Left lung (tissue), 10 donors: ENCODE measurements around the gene SNX7. TPM values are rescaled to one million over a fixed set of nuclear protein-coding genes. Genes with fewer than 3 reads are reported as not detected.

Experiments used
- ATAC-seq: fragments of 200-7000 bp; cut with Tn5 transposase; one replicate; pipeline ENCODE4 v1.9.1; 2020; ENCODE audit warnings: moderate library complexity
- DNase-seq, 4 donors: peaks; one replicate each; pipeline ENCODE4 v3.0.0-alpha.2; 2013 to 2020
- H3K27ac ChIP-seq, 2 donors: fragments of 200-600 bp; sonication (generic) in 1 of 2; one replicate each; pipeline versions ENCODE4 v1.5.0 to v1.8.0; 2020 to 2021
- H3K27me3 ChIP-seq, 2 donors: fragments of 200-600 bp; sonication (generic) in 1 of 2; one replicate each; pipeline versions ENCODE4 v1.5.0 to v1.8.0; 2020 to 2021
- H3K36me3 ChIP-seq, 2 donors: fragments of 200-600 bp; sonication (generic) in 1 of 2; one replicate each; pipeline versions ENCODE4 v1.5.0 to v1.8.0; 2020 to 2021
- H3K4me1 ChIP-seq, 2 donors: fragments of 200-600 bp; one replicate each; pipeline ENCODE4 v1.8.0; 2021
- H3K4me3 ChIP-seq, 2 donors: fragments of 200-600 bp; sonication (generic) in 1 of 2; one replicate each; pipeline versions ENCODE4 v1.5.0 to v1.8.0; 2020 to 2021; ENCODE audit warnings: mild to moderate bottlenecking in 1 of 2
- H3K9me3 ChIP-seq, 2 donors: fragments of 200-600 bp; sonication (generic) in 1 of 2; one replicate each; pipeline versions ENCODE4 v1.5.0 to v1.8.0; 2020 to 2021
- intact Hi-C, 2 donors: fragments of 100-400 bp; cut with DNase I; formaldehyde crosslinking; loops; one replicate each; pipeline versions ENCODE4 v1.11.2 to v1.14.2; 2022
- polyA plus RNA-seq, 6 donors: library from polyadenylated mRNA; unstranded; fragments of 120-200 nt; gene quantifications; one replicate each; pipeline ENCODE4 v1.2.1, GENCODE V29; 2013; ENCODE audit not compliant: insufficient read length in 6 of 6
- total RNA-seq, 2 donors: library from RNA; stranded (reverse); fragmentation: NEBNext Ultra II Directional; extraction: Animal tissue kit (Norgen Biotek cat#: 25700); gene quantifications; one replicate each; pipeline ENCODE4 v1.2.1, GENCODE V29; 2021
- TF ChIP-seq, protein P1 (sequence below), 2 donors: fragments of 200-600 bp; sonication (generic) in 1 of 2; IDR thresholded peaks; one replicate each; pipeline versions ENCODE4 v1.5.0 to v1.8.0; 2021; ENCODE audit warnings: antibody characterized with exemption in 2 of 2
- donor health status: DM: no; HTN: yes; CAD: no.
- donor health status: DM: no; HTN: no; CAD: no.

Gene SNX7
- total and polyA plus RNA-seq, 8 donors = 16.5 to 39.4 (median 32.2) TPM

DNA sequence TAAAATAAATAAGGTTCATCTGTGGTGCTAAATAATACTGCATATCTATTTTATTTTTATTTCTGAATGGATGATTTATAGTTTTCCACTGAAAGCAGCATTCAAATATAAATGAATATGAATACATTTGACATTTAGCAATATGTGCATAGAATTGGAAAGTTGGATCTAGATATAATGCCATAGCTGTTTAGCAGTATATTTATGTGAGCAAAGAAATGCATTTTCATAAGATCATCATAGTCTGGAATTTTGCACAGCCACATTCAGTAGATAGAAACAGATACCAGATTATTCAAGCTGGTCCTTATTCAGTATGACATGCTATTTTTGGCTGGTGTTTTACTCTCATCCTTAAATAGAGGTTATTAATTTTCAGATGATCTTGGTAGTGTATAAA is 46.0 kb downstream of the SNX7 start:
- no peak for ATAC-seq
- TF ChIP-seq, protein P1, sequence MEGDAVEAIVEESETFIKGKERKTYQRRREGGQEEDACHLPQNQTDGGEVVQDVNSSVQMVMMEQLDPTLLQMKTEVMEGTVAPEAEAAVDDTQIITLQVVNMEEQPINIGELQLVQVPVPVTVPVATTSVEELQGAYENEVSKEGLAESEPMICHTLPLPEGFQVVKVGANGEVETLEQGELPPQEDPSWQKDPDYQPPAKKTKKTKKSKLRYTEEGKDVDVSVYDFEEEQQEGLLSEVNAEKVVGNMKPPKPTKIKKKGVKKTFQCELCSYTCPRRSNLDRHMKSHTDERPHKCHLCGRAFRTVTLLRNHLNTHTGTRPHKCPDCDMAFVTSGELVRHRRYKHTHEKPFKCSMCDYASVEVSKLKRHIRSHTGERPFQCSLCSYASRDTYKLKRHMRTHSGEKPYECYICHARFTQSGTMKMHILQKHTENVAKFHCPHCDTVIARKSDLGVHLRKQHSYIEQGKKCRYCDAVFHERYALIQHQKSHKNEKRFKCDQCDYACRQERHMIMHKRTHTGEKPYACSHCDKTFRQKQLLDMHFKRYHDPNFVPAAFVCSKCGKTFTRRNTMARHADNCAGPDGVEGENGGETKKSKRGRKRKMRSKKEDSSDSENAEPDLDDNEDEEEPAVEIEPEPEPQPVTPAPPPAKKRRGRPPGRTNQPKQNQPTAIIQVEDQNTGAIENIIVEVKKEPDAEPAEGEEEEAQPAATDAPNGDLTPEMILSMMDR (IDR thresholded peaks at IDR 0.05) = no peak
- Histone ChIP-seq H3K27ac (no peak overlapping the region), H3K36me3 (peaks cover 0 to 9% of the 10 kb centered on the region in 2 donors), H3K27me3 (no peaks in the 10 kb centered on the region), H3K9me3 (no peaks in the 10 kb centered on the region), H3K4me3 (no peak overlapping the region), H3K4me1 (no peaks in the 10 kb centered on the region)
- DNase-seq = no peak
- intact Hi-C loops = no loop called here

DNA sequence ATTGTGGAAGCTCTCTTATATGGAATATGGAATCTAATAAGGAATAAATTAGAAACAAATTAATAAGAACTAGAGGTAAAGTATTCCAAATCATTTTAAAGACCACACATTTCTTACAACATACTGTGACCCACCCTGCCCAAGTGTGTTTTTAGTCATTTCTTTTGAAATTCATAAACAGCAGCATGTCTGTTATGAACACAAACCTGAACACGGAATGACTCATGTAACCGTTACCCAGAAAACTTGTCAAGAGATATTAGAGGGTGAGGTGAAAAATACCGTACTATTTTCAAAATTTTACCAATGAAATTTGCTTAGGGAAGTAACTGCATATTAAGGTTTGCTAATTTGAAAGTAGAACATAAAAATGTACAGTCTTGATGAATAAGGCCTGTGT is 48.4 kb downstream of the SNX7 start:
- H3K36me3 ChIP-seq = peaks cover 0 to 9% of the 10 kb centered on the region in 2 donors
- no peak overlapping the region for H3K4me3 ChIP-seq
- no peak overlapping the region for H3K27ac ChIP-seq
- no peak for DNase-seq
- TF ChIP-seq, protein P1 (IDR thresholded peaks at IDR 0.05) = no peak
- no peaks in the 10 kb centered on the region for H3K27me3 ChIP-seq
- intact Hi-C loops = no loop called here
- no peak for ATAC-seq
- no peaks in the 10 kb centered on the region for H3K9me3 ChIP-seq
- no peaks in the 10 kb centered on the region for H3K4me1 ChIP-seq

DNA sequence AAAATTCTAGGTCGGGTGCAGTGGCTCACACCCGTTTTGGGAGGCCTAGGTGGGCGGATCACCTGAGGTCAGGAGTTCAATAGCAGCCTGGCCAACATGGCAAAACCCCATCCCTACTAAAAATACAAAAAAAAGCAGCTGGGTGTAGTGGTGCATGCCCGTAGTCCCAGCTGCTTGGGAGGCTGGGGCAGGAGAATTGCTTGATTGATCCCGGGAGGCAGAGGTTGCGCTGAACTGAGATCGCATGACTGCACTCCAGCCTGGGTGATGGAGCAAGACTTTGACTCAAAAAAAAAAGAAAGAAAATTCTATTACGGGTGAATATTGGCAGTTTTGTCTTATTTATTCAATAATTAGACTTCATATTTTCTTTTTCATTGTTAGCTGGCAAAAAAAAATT is 62.1 kb downstream of the SNX7 start:
- Histone ChIP-seq H3K27me3 (no peaks in the 10 kb centered on the region), H3K4me3 (no peak overlapping the region), H3K9me3 (no peaks in the 10 kb centered on the region), H3K36me3 (no peaks in the 10 kb centered on the region), H3K4me1 (no peaks in the 10 kb centered on the region), H3K27ac (no peak overlapping the region)
- intact Hi-C loops = no loop called here
- TF ChIP-seq, protein P1 (IDR thresholded peaks at IDR 0.05) = no peak
- DNase-seq = no peak
- no peak for ATAC-seq

DNA sequence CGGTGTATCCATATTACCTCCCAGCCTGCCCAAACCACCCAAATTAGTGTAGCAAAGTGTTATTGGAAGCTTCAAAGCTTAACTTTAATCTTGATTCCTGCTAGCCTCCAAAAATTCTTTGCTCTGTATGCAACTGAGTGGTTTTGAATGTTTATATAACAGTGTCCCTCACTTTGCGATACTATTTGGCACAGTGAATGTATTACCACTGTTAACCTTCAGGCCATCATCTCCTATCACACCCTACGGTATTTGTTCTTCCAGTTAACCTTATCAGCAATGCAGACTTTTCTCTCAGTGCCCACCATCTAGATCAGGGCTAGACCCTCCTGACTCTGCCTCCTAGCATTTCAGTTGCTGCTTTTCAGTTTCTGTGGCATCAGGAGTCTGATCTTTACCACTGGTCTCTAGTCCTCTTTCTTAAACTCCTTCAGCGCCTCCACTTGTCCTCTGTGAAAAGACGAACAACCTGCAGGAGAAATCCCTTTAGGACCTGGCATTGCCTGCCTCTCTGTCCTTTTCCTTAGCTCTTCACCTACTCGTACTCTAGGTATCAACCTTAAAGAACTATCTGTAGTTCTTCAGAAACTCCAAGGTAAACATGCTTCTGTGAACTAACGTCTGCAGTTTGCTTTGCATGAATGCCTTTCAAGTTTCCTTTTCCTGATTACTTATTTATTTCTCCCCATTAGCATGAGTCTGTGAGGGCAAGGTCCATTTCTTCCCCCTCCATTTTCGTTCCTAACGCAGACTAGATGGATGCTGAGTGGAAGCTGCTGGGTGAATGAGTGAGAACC is 71.7 kb downstream of the SNX7 start:
- no peaks in the 10 kb centered on the region for H3K9me3 ChIP-seq
- ATAC-seq (no peak), DNase-seq (no peak)

DNA sequence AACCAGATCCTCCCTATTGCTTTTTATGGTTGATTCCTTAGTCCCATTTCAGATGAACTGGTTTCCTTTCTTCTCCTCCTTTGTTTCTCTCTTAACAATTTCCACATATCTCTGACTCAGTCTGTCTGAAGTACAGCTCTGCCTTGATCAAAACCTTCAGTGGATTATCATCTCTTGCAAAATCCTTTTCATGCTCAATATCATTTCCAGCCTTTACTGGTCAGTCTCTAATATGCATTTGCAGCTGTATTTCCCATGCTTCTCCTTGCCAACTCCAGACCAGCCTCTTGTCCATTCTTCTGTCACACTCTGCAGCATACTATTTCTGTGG is 72.2 kb downstream of the SNX7 start:
- DNase-seq (no peak), ATAC-seq (no peak)
- Histone ChIP-seq H3K4me1 (no peaks in the 10 kb centered on the region), H3K4me3 (no peak overlapping the region), H3K27ac (no peak overlapping the region), H3K27me3 (no peaks in the 10 kb centered on the region), H3K36me3 (no peaks in the 10 kb centered on the region), H3K9me3 (no peaks in the 10 kb centered on the region)
- intact Hi-C loops = no loop called here
- TF ChIP-seq, protein P1 (IDR thresholded peaks at IDR 0.05) = no peak

More for the DNA sequence above, 71.7 kb downstream of the SNX7 start:
- no peak overlapping the region for H3K4me3 ChIP-seq
- TF ChIP-seq, protein P1 (IDR thresholded peaks at IDR 0.05) = no peak
- H3K27ac ChIP-seq = no peak overlapping the region
- no peaks in the 10 kb centered on the region for H3K36me3 ChIP-seq
- H3K27me3 ChIP-seq = no peaks in the 10 kb centered on the region
- no peaks in the 10 kb centered on the region for H3K4me1 ChIP-seq
- intact Hi-C loops = no loop called here
